Measurements from ENCODE around the gene ATRNL1.
"Not testable (repeated sequence)": the region's sequence is repeated elsewhere in the genome, so short reads cannot be mapped to it uniquely, and the experiment has no call there.

ATRNL1 gene

DNA sequence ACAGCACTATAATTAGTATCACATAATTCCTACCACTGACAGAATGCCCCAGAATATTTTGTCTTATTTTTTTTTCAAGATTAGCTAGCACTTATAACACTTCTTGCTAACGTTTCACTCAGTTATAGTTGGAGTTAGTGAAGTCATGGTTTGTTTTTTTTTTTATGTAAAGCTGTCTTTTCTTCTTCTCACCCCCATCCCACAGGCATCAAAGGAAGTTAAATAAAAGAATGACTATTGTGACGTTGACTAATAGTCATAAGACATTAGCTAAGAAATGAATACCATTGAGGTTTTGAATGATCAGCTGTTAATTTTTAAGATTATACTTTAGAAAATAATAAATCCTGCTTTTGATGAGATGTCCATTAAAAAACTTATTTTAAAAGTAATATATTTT lies 681.6 kb downstream of the ATRNL1 start:
- no peak for DNase-seq

DNA sequence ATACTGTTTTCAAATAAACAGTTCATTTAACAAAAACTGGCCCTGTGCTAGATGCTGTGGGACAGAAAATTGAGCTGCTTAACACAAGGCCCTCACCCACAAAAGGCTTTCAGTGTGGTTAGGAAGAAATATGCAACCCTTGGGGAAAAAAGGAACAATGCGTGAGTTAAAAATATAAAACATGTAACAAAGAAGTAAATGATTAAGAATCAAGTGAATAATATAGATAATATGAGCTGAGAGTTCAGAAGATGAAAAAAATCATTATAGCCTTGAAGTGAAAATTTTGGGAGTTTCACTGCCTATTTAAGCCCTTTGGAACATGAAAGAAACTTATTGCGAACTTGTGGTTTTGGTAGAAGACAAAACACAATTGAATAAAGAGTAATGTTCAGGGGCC lies 684.5 kb downstream of the ATRNL1 start:
- DNase-seq = no peak

DNA sequence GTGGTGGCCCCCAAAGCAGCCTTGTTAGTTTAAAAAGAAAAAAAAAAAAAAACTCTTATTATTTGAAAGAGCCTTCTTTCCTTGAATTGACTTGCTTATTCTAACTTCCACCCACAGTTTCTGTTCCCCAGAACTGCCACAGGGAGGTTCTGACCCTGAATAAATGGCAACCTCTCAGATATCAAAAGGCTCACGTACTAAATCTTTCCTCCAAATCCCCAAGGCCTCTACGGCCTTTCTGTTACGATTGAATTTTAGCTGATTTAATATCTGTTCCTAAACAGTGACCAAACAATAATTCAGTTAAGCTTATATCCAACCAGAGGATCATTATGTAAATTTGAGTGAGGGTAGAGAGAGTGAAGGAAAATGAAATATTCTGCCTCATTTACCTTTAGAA lies 697.1 kb downstream of the ATRNL1 start:
- no peak for DNase-seq

DNA sequence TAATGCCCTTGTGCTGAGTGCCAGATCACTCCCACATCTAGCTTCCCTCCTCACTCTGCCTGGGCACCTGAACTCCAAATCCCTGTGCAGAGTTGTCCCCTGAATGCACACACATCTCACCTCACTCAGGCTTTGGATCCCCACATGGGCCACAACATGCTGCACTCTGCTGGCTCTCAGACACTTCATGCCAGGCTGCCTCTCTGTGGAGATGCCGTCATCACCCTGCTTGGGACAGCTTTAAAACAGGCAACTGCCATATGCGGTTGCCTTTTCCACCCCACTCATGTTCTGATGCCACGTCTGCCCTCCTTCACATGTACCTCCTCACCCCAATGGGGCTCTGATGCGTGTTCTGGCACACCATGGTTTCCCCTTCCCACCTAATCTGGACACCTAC lies 702.8 kb downstream of the ATRNL1 start:
- DNase-seq = no peak

DNA sequence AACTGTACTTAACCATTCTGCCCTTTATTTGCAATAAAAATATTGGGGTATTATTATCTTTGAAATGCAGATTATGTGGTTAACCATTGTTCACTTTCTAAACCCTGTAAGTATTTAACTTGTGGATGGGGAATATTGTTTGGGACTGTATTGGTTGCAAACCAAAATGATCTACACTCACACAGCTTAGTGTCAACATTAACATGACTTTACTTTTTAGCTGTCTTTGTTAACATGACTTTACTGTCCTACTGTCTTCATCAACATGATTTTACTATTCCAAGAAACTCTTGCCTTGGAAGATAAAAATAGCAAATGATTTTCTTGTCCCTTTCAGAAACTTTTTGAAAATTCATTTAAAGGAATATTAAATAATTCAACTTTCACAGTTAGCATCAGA lies 708.3 kb downstream of the ATRNL1 start:
- DNase-seq = no peak

DNA sequence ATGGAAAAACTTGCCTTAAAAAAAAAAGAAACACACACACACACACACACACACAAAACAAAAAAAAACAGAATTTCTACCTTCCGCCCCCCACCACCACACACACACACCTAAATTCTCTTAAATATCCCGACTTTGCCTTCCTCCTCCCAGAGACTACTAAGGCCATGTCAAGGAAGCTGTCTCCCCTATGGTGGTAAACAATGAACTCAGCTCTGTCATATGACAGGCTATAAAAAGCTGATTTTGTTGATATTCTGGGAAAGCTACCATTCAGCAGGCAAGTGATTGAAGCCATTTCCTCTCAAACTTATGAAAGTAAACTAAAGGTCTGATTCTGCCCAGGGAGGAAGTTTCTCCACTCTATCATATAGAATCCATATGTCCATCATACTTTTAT lies 708.8 kb downstream of the ATRNL1 start:
- no peak for DNase-seq

DNA sequence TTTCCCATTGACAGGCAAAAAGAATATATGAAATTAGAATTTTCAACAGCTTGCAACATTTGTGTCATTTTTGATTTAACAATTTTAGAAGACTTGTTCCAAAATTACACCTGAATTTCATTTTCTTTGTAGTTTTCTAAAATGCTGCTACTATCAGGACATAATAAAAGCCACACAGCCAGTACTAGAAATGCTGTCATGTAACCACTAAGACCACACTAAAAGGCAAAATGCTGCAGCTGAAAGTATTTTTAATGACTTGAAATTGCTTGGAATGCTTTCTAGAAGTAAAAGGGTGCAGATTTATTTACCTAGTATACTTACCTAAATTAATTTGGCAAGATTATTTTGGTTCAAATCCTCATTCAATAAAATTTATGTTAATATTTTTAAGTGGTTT lies 709.7 kb downstream of the ATRNL1 start:
- no peak for DNase-seq

DNA sequence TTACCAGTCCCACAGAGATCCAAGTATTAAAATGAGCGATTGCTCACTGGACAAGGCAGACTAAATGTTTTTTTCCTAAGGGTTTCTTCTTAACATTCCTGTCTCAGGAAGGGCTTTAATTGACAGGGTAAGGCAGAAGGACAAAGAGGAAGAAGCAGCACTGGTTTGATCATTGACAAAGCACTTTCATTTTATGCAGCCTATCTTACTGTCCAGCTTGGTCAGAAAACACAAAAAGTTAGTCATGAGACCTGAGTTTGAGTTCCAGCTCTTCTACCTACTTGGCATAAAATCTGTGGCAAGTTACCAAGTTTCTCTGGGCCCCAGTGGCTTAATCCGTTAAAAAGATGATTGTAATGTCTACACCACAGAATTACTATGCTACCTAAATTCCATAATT lies 721.4 kb downstream of the ATRNL1 start:
- no peak for DNase-seq

DNA sequence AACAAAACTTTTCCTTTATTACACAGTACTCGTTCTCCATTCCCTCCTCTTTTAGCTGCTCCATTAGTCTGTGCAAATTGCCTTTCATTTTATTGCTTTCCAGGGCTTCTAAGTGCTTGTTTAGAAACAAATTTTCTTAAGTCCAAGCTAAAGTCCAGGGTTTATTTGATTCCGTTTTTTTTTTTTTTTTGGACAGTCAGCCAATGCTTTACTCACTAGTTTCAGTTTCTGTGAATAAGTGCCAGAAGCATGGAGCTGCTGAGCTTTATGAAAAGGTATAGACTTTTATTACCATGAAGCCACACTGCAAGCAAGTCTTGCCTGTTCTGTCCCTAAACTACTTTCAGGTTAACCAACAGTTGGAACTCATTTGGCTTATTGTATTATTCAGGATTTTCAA lies 724.8 kb downstream of the ATRNL1 start:
- DNase-seq = no peak

DNA sequence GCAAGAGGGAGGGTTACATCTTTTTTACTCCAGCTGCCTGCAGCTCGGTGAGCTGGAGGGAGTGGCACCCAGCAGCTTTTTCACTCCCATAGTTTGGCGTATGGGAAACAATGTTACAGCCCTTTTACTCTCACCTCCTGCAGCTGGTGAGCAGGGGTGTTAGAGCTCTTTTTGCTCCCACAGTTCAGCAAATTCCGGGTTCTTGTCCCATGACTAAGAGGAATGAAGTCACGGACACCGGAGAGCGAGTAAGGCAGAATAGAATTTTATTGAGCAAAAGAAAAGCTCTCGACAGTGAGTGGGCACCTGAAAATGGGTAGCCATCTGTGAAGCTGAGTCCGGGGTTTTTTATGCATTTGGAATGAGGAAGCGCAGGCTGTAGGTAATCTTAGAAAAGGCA lies 733.2 kb downstream of the ATRNL1 start:
- DNase-seq = no peak

DNA sequence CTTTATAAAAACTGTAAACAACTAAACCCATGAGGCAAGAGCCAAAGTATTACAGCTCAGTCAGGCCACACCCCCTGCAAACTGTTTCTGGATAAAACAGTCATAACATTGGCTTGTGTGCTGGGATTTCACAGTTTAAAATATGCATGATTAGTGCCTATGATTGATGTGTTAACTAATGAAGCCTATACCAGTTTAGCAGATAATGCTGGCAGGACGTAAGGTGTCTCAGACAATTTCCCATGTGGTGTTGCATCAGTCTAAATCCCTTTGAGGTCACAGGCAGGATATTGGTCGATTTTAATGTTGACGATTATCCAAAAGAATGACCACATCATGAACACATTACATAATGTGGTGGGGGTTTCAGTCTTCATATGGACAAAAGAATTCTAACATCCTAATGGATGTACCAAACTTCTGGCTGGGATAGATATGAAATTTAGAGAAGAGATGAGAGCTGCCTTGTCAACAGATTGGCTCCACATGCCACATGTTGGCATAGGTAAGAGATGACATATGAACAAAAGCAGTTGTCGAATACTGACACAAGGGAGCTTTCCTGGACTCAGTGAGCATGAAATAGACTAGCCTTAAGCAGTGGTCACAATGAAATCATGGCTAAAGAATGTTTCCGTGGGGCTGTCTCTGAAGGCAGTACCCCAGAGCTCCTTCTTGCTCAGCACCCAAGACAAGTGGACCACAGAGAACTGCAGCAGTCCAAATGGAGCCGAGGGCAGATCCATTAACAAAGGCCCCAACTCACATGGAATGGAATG lies 734.3 kb downstream of the ATRNL1 start:
- DNase-seq = no peak

DNA sequence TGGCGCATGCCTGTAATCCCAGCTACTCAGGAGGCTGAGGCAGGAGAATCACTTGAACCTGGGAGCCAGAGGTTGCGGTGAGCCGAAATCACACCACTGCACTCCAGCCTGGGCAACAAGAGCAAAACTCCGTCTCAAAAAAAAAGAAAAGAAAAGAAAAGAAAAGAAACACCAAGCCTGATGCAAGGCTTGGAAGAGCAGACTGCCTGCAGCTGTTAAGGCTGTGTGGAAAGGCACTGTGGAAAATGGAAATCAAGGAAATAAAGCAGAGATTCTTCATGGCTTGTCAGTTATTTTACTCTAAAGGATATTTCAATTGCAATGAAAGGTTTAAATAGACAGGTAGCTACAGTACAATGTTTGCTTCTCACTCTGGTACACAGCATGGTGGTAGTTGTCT lies 735.0 kb downstream of the ATRNL1 start:
- not testable (repeated sequence) for DNase-seq

DNA sequence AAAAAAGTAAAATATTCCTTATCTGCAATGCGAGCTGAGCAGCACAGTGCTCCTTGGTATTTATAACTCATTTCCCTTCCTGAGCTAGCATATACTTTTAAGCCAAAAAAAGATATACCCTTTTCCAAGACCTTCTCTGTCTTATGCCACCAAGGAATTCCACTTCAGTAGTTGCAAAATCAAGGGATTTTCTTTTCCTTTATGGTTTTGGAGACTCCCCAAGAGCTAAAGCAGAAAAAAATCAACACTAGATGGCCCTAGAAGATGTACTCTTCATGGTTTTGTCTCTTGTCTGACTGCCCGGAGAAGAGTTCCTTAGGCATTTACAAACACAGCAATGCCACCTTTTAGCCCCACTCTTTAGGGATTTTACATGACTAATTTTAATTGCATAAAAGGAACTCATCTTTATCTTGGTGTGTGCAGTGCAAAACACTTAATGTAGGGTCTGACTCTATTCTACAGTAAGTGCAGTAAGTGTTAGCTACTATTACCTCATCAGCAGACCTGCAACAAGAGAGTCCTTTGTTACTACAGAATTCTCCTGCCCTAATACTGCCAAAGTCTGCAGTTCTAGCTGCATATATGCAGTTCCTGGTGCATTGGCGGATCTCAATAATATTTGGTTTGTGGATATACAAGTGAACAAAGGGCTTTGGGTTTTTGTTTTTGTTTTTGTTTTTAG lies 736.5 kb downstream of the ATRNL1 start:
- no peak for DNase-seq

DNA sequence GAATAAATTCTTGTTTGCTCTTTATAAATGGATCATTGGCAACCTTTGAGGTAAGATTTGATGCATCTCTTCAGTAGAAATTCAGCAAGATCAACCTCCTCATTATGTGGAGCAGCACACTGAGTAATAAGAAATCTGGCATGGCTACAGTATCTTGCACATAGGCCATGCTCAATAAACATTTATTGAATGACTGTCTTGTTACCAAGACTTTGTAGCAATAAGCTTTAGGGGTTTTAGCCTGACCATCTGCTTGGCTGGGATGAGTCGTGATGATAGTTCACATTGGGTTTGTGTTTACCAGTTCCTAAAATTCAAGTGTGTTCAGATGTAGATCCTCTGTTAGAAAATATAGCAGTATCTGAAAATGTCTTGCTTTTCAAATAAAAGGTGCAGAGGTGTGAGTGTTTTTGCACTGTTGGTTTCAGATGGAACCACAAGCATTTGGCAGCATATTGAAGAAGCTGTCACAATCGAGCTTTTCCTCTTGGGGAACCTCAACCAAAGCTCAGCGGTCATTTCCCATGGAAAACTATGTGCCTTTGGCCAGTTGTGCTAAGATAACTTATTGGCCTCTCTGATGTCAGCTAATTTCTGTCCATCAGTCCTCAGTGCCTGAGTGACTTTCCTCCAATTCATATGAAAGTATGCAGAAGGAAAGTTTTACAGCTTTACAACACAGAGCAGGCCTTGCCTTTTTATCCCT lies 737.3 kb downstream of the ATRNL1 start:
- no peak for DNase-seq

DNA sequence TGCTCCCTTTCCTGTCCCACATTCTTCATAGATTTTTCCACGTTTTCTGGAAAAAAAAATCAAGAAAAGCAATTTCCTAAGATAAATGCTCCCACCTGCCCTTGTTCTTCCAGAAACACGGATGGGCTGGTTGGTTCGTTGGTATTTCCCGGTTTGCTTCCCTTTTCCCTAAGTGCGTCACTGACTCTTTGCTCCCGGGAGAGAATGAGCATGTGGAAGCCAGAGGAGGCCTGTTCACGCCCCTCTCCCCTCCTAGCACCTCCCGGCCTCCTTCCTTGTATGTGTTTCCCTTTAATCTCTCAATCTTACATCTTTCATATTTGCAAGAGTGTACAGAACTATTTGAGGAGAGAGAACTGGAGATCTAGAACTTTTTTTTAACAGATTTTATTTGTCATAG lies 737.9 kb downstream of the ATRNL1 start:
- no peak for DNase-seq

DNA sequence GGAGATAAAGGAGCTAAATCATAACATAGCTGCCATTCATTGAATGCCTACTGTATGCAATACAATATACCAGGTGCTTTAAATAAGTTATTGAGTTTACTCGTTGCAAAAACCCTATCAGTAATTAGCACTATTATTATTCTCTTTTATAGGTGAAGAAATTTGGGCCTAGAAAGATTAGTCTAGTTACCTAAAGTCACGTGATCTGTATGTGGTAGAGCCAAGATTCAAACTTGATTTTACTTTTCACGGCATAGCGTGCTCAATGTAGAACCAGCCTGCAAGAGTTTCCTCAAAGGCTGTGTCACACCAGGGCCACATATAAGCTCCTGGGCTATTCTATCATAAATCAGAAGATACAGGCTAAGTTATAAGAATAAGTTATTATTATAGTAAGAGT lies 740.0 kb downstream of the ATRNL1 start:
- DNase-seq = no peak

DNA sequence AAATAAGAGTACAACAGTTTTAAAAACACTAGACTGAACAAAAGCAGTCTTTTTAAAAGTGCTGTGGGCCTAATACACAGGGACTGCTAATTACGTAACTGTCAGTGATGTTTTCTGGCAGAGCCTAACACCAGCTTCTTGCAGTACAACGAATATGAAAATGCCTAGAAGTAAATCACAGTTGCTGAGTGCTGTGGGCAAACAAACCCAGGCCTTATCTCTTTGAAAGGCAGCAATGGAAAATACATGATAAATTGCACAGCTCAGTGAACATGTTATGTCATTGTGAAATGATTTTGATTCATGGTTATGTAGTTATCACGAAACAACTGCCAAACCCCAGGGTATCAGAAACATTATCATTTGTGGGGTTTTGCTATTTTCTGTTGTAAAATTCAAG lies 751.4 kb downstream of the ATRNL1 start:
- no peak for DNase-seq

DNA sequence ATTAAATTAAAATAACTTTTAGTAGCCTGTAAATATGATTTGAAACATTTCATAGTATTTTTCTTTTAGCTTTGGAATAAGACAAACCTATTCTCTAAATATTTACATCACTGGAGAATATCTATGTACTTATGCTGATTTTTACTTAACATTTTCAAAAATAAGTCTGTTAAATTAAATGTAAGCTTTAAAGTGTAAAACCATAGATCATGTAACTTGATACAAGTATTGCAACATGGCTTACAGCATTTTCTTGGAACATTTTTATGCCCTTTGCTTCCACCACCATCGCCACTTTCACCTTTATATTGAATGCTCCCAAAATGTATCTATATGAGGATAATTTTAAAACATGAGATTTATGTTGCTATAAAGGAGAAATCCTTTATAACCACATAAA lies 752.8 kb downstream of the ATRNL1 start:
- DNase-seq = no peak

DNA sequence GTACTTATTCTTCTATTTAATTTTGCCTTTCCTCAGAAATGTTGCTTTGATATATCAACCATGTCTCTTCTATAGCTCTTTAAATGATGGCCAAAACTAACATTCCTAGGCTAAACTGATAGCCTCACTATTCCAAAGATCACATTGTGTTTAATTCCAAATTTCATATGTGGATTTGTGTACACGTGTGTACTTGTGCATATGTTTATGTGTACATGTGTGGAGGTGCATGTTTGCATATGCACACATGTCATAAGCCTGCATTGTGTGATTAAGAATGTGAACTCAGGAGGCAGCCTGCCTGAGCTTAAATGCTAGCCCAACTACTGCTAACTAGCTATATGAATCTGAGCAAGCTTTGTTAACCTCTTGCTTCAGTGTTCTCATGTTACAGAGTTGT lies 753.4 kb downstream of the ATRNL1 start:
- no peak for DNase-seq

DNA sequence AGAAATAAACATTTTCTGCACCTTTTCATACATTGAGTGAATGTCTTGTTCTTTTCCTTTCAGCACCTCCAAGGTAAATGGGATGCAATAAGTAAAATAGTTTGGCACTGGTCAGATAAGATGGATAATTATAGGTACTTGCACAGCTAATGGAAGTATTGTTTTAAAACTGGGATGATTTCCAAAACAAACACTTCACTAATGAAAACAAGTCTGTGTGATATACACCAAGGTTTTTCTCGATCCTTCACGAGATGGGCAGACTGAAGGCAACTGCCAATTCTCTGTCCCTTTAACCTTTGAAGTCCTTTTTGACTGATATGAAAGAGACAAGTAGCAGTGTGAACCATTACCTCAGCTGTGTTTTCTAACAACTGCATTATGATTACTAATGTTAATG lies 756.0 kb downstream of the ATRNL1 start:
- no peak for DNase-seq

DNA sequence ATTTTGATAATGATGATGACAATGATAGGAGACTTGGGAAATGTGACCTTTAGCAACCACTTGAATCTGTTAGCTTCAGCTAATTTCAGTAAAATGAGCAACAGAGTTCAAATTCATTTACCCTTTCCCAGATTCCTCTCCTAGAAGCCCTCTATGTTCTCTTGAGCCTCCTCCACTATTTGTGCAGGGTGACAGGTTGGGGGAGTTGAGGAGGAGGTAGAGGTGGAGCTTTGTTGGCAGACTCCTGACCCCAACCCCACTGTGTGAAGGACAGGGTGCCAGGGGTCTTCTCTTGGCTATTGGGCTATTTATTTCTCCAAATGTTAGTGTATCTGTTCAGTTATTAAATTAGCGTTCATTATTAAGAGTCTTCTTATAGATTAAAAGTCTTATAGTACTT lies 757.5 kb downstream of the ATRNL1 start:
- DNase-seq = no peak

DNA sequence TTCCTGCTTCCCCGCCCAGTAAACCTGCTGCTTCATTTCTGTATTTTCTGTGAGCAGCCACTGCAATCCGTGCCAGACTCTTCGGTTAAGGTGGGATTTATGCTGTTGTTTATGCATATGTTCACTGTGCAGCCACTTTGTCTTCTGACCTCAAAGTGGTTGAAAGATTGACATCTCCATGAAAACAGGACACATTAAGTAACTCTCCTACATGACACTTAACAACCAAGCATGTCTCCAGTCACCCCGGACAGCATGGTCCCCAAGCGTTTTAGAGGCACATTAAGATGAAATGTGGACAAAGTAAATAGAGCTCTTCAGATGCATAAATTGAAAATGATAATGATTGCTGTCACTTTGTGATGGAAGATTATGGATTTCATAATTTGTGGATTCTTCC lies 758.5 kb downstream of the ATRNL1 start:
- DNase-seq = no peak

DNA sequence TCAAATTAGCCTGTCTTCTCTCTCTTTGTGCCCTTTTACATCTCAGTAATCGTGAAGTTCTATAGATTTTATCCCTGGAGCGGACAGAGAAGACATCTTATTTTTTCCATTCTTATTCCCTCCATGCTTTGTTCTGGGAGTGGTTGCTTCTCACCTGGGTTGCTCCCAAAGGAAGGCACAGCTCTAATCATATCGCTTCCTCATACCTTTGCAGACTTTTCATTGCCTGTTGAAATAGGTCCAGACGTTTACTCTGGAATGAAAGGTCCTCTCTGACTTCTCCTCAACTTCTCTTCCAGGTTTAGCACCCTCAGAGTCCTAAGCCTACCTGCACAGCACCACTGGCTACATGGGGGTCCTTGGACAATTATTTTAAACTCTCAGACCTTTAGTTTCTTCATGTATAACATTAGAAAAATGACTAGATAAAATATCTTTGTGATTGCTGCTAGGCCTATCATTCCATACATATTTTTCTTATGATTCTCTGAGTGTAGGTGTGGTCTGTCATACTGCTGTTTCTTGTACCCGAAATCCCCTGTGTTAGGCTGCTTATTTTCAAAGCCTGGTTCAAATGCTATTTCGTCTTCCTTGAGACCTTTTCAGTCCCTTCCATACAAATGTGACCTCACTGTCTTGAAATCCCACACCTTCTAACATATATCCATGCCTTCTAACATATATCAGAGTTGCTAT lies 761.7 kb downstream of the ATRNL1 start:
- DNase-seq = no peak

DNA sequence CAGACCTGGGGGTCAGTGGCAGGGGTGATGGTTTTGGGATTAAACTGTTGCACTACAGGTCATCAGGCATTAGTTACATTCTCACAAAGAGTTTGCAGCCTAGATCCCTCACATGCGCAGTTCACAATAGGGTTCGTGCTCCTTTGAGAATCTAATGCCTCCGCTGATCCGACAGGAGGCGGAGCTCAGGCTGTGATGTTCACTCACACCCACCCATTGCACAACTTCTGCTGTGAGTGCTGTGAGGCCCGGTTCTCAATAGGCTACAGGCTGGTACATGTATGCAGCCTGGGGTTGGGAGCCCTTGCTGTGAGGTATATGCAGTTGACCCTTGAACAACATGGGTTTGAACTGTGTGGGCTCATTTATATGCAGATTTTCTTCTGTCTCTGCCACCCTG lies 763.4 kb downstream of the ATRNL1 start:
- no peak for DNase-seq
